ENCODE data around the gene GPT2.
A peak's percentile ranks its signal among the peaks of the same experiment; 100 is the strongest.
"Not testable (repeated sequence)": the region's sequence is repeated elsewhere in the genome, so short reads cannot be mapped to it uniquely, and the experiment has no call there.

Gene GPT2

DNA sequence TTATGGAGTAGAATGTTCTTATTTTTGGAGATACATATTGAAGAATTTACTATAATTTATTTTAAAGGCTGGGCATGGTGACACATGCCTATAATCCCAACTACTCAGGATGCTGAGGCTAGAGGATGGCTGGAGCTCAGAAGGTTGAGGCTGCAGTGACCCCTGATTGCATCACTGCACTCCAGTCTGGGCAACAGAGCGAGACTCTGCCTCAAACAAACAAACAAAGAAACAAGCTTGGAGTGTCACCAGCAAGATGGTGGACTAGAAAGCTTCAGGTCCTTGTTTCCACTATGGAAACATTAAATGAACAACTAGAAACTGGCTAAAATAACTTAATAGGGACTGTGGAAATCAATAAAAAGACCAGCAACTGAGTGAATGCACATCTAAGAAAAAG, 17.9 kb upstream of the GPT2 start:
- DNase-seq = no peak

DNA sequence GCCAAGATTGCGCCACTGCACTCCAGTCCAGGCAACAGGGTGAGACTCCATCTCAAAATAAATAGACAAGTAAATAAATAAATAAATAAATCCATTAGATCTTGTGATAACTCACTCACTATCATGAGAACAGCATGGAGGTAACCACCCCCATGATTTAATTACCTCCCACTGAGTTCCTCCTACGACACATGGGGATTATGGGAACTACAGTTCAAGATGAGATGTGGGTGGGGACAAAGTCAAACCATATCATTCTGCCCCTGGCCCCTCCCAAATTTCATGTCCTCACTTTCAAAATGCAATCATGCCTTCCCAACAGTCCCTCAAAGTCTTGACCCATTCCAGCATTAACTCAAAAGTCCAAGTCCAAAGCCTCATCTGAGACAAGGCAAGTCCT, 16.7 kb upstream of the GPT2 start:
- DNase-seq = not testable (repeated sequence)

DNA sequence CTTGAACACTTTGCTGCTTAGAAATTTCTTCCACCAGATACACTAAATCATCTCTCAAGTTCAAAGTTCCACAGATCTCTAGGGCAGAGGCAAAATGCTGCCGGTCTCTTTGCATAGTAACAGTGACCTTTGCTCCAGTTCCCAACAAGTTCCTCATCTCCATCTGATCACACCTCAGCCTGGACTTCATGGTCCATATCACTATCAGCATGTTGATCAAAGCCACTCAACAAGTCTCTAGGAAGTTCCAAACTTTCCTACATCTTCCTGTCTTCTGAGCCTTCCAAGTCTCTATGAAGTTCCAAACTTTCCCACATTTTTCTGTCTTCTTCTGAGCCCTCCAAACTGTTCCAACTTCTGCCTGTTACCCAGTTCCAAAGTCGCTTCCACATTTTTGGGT, 15.3 kb upstream of the GPT2 start:
- not testable (repeated sequence) for DNase-seq

DNA sequence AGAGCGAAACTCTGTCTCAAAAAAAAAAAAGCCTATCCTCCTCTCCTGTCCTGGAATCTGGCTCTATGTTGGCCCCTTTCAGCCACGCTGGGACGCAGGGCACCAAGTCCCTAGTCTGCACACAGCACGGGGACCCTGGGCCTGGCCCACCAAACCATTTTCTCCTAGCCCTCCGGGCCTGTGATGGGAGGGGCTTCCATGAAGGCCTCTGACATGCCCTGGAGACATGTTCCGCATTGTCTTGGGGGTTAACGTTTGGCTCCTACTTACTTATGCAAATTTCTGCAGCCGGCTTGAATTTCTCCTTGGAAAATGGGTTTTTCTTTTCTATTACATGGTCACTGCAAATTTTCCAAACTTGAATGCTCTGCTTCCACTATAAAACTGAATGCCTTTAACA, 12.6 kb upstream of the GPT2 start:
- DNase-seq = no peak

DNA sequence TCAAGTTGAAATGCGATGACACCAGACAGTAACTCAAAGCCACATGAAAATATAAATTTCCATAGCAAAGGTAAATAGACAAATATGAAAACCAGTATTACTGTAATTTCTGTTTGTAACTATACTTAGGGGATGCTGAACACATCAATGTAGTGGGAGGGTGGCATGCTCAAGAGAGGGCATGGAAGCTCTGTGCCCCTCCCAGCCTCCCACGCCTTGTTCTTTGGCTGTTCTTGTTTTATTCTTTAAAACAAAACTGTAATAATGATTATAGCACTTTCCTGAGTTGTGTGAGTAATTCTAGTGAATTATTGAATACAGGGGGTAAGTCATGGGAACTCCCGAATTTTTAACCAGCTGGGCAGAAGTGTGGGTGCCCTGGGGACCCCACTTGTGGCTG, 11.0 kb upstream of the GPT2 start:
- DNase-seq = no peak

DNA sequence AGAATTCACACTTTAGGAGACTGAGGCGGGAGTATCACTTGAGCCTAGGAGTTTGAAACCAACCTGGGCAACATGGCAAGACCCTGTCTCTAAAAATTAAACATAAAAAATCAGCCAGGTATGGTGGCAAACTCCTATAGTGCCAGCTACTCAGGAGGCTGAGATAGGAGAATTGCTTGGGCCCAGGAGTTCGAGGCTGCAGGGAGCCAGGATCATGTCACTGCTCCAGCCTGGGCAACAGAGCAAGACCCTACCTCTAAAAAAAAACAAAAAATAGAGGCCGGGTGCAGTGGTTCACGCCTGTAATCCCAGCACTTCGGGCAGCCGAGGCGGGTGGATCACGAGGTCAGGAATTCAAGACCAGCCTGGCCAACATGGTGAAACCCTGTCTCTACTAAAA, 8.9 kb upstream of the GPT2 start:
- no peak for DNase-seq

DNA sequence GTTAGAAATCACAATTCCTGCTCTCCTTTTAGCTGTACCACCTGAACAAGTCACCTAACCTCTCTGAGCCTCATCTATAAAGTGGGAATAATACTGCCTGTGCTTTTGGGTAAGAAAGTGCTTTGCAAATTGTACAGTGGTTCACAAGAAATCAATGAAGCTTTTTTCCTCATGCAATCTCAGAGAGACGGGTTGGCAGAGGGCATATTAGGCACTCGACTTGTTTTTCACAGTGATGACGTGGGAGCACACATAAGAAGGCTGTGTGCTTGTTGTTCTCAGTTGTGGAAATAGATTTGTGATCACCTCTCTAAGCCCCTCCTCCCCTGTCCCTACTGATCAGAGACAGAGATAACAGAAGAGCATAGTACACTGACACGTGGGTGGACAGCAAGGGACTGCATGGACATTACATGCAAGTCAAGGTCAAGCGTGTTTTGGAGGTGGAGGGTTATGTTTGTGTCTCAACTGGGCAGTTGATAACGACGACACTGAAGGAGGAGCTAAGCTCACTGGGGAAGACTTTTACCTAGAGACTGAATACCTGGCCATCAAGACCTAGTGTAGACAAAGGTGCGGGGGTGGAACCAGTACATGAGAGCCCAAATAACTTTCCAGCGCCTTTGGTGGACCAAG, 1.7 kb upstream of the GPT2 start:
- DNase-seq = no peak

DNA sequence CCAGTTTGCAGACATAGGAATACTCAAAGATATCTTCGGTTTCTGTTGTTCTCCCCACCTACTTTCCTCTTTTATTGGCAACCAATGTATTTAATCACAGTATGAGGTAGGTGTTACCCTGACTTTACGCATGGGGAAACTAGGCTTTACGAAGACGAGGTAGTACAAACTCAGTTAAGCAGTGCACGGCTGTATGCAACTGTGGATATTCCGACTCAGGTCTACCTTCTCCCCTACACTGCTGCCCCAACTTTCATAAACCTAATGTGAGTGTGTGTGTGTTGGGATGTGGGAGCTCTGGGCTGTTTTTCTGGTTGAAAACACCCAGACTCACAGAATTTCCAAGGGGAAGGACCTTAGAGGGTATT, 1.2 kb upstream of the GPT2 start:
- DNase-seq = no peak

DNA sequence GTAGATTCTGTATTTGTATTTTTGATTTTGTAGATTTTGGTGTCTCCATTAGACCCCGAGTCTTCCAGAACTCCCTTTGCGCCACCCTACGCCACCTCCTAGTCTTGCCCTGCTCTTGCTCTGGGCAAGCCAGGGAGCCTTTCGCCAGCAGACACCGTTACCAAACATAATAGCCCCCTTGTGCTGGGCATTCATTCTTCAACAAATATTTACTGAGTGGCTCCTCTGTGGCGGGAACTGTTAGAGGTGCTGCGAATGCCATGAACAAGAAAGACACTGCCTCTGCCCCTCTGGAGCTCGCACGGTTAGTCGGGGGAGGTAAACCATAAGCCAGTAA, 841 bp upstream of the GPT2 start:
- no peak for DNase-seq

DNA sequence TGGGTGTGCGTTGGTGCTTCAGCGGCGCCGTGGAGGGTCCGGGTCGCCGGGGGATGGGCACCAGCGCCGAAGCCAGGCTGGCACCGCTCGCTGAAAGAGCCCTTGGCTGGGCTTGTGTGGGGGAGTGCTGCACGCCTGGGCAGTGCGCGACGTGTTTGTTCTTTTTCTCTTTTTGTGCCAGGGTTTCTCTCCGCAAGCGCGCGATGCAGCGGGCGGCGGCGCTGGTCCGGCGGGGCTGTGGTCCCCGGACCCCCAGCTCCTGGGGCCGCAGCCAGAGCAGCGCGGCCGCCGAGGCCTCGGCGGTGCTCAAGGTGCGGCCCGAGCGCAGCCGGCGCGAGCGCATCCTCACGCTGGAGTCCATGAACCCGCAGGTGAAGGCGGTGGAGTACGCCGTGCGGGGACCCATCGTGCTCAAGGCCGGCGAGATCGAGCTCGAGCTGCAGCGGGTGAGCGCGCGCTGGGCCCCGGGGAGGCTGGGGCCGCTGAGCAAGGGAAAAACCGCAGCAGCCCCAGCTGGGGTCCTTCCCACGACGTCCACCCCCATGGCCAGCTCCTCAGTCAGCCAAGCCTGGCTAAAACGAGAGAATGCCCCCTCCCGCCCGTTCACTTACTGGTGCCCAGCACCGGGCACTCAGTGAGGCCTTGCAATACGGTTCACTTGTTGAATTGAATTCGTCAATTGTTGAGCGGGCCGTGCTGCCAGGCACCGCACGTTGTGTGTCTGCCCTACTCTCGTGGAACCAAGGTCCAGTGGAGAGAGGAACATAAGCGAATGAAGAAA, 541 bp downstream of the GPT2 start:
- peak; percentile 32 to 52 for DNase-seq

DNA sequence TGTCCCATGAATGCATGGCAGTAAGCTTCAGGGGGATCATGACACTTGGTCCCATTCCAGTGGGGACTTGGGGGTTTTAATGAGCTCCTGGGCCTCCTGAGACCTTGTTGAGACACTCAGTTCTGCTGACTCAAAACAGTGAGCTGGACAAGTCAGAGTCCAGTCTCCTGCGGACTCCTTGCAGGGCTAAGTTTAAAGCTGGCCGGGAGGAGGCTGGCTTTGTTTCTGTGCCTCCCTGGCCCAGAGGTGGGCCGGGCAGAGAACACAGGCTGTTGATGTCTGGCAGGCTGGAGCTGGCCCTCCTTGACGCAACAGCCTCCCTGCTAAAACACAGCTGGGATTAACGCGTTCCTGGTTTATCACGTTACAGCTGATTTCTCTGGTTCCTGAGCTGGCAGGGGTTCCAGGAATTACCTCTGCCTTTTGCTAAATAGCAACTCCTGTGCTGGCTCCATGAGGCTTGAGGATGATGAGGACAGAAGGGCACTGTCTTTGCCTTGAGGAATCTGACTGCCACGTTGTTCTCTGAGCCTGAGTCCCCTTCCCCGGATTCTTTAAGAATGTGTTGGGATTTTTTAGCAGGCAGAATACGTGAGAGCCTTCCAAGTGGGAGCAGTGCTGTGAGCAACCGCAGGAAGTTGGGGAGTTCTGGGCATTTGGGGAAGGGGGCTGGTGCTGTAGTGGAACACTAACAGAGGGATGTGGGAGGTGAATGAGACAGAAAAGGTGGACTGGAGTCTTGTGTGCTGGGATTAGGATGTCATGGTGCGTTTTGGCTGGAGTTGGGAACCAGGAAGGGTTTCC, 2.0 kb downstream of the GPT2 start:
- no peak for DNase-seq

DNA sequence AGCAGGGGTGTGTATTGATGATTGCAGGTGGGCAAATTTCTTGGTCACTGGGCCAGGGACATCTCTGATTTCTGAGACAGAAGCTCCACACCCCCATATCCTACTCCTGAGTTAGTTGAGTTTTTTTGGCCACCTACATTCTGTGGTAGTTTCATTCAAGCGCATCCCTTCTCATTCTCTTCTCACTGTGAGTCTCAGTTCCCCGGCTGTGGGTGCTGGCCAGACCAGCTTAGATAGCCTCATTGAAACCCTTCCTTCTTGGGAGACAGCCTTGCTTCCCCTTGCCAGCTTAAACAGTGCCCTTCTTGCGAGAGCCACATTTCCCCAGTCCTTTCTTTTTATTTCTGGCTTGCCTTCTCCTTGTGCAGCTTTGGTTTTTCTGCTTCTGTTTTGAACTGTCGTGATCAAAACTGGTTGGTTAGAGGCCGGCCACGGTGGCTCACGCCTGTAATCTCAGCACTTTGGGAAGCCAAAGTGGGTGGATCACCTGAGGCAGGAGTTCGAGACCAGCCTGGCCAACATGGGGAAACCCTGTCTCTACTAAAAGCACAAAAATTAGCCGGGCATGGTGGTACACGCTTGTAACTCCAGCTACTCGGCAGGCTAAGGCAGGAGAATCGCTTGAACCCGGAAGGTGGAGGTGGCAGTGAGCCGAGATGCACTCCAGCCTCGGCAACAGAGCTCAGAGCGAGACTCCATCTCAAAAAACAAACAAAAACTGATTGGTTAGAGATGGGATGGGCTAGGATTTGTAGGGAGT, 2.8 kb downstream of the GPT2 start:
- no peak for DNase-seq

DNA sequence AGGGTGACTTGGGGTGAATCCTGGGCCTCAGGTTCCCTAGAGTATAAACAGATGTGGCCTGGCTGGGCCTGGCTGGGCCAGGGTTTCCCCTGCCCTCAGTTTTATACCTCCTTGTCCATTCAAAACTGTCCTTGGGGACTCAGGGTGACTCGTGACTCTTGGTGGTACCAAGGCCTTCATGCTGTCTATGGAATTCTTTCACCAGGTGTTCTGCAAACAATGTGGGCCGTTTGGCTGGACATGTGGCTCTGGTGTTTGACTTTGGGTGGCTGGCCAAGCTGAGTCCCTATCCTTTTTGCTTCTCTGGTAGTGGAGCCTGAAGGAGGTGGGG, 3.3 kb downstream of the GPT2 start:
- DNase-seq = no peak

DNA sequence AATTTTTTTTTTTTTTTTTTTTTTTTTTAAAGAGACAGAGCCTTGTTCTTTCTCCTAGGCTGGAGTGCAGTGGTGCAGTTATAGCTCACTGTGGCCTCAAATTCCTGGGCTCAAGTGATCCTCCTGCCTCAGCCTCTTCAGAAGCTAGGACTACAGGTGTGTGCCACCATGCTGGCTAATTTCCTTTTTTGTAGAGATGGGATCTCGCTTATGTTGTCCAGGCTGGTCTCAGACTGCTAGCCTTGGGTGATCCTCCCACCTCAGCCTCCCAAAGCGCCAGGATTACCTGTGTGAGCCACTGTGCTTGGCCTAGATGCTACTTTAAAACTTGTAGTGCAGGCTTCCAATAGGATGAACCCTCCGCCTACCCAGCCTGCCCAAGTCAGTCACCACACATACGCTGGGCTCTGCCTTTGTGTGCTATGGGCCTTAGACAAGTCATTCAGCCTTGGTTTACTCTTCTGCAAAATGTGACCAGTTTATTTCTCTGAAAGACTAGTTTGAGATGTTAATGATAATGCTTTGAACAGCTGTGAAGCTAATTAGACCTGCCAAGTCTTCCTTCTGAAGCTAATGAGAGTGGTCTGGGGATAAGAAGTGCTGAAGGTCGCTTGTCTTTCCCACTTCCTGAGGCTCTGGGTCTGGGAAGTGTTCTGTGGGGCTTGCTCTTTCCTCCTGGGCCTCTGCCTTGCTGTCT, 5.2 kb downstream of the GPT2 start:
- DNase-seq = no peak

DNA sequence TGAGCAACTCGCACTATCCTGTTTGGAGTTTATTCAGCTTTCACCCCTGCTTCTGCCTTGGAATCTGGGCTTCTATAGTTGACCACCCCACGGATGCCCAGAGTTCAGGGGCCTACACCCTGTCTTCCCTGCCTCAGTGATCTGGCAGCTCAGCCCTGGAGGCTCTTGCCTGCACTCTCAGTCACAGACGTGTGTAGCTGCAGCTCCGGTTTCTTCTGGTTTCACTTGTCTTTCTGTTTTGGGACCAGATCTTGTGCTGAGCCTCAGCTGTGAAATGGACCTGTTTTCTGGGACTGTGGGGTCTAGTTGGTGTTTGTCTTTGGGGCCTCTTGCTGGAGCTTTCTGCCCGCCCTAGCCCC, 5.8 kb downstream of the GPT2 start:
- no peak for DNase-seq

DNA sequence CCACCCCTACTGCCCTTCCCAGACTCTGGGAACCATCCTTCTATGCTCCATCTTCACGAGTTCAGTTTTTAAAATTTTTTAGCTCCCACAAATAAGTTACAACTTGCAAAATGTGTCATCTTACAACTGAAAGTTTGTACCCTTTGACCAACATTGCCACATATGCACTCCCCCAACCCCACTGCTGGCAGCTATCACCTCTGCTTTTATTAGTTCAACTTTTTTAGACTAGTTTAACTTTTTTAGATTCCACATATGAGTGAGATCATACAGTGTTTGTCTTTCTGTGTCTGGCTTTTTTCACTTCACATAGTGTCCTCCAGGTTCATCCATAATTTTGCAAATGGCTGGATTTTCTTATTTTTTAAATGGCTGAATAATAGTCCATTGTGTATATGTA, 7.7 kb downstream of the GPT2 start:
- no peak for DNase-seq

DNA sequence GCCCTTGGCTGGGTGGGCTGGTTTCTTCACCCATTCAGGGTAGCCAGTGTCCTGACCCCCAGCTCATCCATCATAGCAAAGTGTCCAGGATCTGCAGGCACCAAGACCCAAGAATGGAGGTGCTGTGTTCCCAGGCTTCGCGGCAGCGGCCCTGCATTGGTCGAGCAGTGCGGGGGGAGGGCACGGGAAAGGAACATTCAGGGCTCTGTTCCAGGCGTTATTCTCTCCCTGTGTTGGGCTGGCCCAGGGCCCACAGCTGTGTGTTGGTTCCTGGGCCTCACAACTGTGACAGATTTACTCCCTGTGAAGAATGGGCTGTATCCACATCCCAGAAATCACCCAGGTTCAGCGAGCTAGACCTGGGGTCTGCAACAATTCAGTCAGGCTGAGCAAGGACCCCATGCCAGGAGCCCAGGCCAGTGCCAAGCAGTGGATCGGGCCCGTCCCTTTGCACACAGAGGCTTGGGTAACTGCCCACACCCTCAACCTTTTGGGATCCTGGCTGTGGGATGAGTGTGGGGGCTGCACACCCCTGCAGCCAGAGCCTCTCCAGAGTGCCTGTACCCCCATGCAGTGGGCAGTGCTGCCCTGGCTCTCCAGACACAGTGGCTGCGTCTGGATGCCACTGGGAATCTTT, 10.0 kb downstream of the GPT2 start:
- DNase-seq = no peak

DNA sequence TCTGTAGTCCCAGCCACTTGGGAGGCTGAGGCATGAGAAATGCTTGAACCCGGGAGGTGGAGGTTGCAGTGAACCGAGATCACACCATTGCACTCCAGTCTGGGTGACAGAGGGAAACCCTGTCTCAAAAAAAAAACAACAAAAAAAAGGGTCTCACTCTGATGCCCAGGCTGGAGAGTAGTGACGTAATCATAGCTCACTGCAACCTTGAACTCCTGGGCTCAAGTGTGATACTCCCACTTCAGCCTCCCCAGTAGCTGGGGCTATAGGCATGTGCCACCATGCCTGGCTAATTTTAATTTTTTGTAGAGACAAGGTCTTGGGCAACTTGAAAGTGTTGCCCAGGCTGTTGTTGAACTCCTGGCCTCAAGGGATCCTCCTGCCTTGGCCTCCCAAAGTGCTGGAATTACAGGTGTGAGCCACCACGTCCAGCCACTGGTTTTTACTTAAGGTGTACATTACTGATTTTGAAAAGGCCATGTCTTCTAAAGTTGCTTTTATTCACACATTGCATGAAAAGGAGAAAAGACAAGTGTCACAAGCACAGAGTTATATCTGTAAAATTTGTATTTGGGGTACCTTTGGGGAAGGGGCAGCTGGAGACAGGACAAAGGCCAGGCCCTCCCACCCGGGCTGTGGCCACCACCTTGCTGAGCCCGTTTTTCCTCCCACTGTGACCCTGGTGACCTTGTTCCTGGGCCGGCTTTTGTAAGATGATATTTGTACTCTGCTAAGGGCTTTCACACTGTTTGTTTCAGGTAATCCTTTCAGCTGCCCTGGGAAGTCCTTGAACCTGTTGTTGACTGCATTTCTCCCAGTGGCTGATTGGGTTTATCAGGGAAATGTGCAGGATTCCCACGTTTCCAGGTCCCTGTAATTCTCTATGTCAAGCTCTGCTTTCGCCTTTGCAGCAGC, 11.5 kb downstream of the GPT2 start:
- no peak for DNase-seq

DNA sequence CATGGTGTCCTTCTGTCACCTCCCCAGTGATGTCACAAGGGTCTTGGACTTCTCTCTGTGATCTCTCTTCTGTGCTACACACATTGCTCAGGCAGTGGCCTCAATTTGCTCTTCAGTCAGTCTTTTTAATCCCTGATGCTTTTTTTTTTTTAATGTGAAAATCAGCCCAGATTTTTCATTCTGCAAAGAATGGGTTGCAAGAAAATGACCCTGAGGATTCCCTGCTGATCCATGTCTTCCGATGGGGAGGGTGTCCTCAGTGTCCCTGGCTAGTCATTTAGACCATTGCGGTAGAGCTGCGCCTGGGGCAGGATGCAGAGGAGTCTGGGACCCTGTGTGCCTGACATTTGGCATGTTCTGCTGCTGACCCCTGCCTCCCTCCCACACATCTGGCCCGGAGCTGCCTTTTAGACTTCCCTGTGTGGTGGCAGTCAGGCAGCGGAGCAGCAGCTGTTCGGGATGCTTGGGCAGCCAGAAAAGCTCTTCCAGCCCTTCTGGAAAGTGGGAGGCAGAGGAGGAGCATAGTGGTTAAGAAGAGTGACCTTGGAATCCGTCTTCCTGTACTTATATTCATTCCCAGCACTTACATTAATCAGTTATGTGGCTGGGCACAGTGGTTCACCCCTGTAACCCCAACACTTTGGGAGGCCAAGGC, 12.3 kb downstream of the GPT2 start:
- no peak for DNase-seq

DNA sequence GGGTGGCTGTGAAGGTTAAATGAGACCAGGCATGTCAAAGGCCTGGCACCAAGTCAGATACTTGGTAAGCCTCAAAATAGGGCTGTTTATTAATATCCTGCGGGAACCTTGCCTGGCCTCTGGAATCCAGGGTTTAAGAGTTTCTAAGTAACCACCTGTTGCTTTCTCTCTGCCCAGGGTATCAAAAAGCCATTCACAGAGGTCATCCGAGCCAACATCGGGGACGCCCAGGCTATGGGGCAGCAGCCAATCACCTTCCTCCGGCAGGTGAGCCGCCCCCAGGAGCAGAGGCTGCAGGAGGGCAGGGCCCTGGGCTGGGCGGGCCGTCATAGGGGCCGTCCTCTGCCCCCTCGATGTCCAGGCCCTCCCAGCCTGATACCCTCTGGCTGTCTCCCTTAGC, 13.3 kb downstream of the GPT2 start:
- no peak for DNase-seq

DNA sequence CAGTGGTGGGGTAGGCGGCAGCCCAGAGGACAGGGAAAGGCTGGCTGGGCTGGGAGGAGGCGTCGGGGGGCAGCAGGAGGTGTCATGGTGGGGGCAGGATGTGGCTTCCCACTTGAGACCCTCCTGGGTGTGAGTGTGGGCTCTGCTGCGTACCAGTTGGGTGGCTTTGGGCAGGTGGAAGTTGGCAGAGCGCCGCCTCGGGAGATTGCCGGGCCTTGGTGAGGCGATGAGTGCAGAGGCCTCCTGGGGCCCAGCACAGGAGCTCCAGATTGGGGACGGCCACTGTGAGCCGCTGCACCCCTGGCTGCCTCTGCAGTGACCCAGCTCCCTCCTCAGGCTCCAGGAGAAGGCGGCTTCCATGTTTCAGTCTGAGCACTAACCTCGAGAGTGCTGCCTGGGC, 13.8 kb downstream of the GPT2 start:
- no peak for DNase-seq

All from activated T-cell treated with anti-CD3 and anti-CD28 coated beads, Interleukin-2, amount 50 U/mL, for 48 hours (primary cell).